WERI-Rb-1 (cell line): Measurements from ENCODE around the gene LINGO4.

ENCODE experiments used
- DNase-seq: peaks from one replicate; pipeline ENCODE4 v3.0.0-alpha.2; 2020
- H3K27ac ChIP-seq: fragments of 250-450 bp; sonication (Bioruptor Pico); 2 replicates; pipeline ENCODE4 v1.5.1; 2020; ENCODE audit warnings: mild to moderate bottlenecking, moderate library complexity
- H3K27me3 ChIP-seq: fragments of 250-450 bp; sonication (Bioruptor Pico); 2 replicates; pipeline ENCODE4 v1.5.1; 2021; ENCODE audit warnings: mild to moderate bottlenecking, low read depth, moderate library complexity; ENCODE audit not compliant: insufficient read depth, severe bottlenecking
- H3K36me3 ChIP-seq: fragments of 250-450 bp; sonication (Bioruptor Pico); 2 replicates; pipeline ENCODE4 v1.5.1; 2020; ENCODE audit warnings: mild to moderate bottlenecking, moderate library complexity
- H3K4me3 ChIP-seq: 2 replicates; pipeline ENCODE4 v1.5.1; 2011; ENCODE audit warnings: low read depth, mild to moderate bottlenecking, control low read depth, low read length
- H3K9me3 ChIP-seq: fragments of 250-450 bp; sonication (Bioruptor Pico); 2 replicates; pipeline ENCODE4 v1.5.1; 2021; ENCODE audit warnings: mild to moderate bottlenecking, moderate library complexity; ENCODE audit not compliant: severe bottlenecking
- CTCF ChIP-seq: IDR thresholded peaks from 2 replicates; pipeline ENCODE4 v1.5.1; 2011; ENCODE audit warnings: low read depth, mild to moderate bottlenecking, control low read depth, inconsistent platforms, low read length

LINGO4 gene

GRCh38 chr1:151759241-151759640, 46.0 kb downstream of the LINGO4 start:
- DNase-seq, result no peak
- H3K9me3 ChIP-seq, result no peaks in the 10 kb centered on the region

GRCh38 chr1:151756291-151756690, 48.9 kb downstream of the LINGO4 start:
- peaks cover 61% of the 10 kb centered on the region for H3K36me3 ChIP-seq

More at GRCh38 chr1:151759241-151759640, 46.0 kb downstream of the LINGO4 start:
- H3K27ac ChIP-seq, result no peak overlapping the region
- no peak for TF ChIP-seq CTCF
- H3K4me3 ChIP-seq, result no peak overlapping the region
- H3K36me3 ChIP-seq, result peaks cover 73% of the 10 kb centered on the region
- H3K27me3 ChIP-seq, result no peaks in the 10 kb centered on the region

More at GRCh38 chr1:151756291-151756690, 48.9 kb downstream of the LINGO4 start:
- no peak for DNase-seq
- no peak overlapping the region for H3K4me3 ChIP-seq
- H3K27me3 ChIP-seq, result no peaks in the 10 kb centered on the region
- TF ChIP-seq CTCF, result no peak
- H3K27ac ChIP-seq, result no peak overlapping the region
- H3K9me3 ChIP-seq, result no peaks in the 10 kb centered on the region
